Heart right ventricle (tissue), 16 donors: ENCODE results near the gene LMTK2. TPM values are rescaled to one million over a fixed set of nuclear protein-coding genes. Genes with fewer than 3 reads are reported as not detected.

ENCODE experiments used
- ATAC-seq, 8 donors: fragments of 200-7000 bp; cut with Tn5 transposase; one replicate each; pipeline ENCODE4 v1.9.1; 2020; ENCODE audit warnings: mild to moderate bottlenecking in 8 of 8, moderate library complexity in 8 of 8, moderate number of reproducible peaks in 1 of 8
- DNase-seq, 2 donors: peaks; one replicate each; pipeline ENCODE4 v3.0.0-alpha.2; 2020
- H3K27ac ChIP-seq, 10 donors: fragments of 200-600 bp; sonication (generic) in 2 of 10; one replicate each; pipeline versions ENCODE4 v1.5.0 to v1.8.0; 2020 to 2022; ENCODE audit warnings: mild to moderate bottlenecking in 3 of 10
- H3K27me3 ChIP-seq, 7 donors: fragments of 200-600 bp; one replicate each; pipeline ENCODE4 v1.8.0; 2021 to 2022; ENCODE audit warnings: mild to moderate bottlenecking in 2 of 7
- H3K36me3 ChIP-seq, 9 donors: fragments of 200-600 bp; sonication (generic) in 1 of 9; one replicate each; pipeline versions ENCODE4 v1.5.0 to v1.8.0; 2020 to 2022; ENCODE audit warnings: mild to moderate bottlenecking in 2 of 9
- H3K4me1 ChIP-seq, 9 donors: fragments of 200-600 bp; sonication (generic) in 1 of 9; one replicate each; pipeline versions ENCODE4 v1.5.0 to v1.8.0; 2020 to 2022; ENCODE audit warnings: mild to moderate bottlenecking in 4 of 9
- H3K4me3 ChIP-seq, 10 donors: fragments of 200-600 bp; sonication (generic) in 2 of 10; one replicate each; pipeline versions ENCODE4 v1.5.0 to v1.8.0; 2020 to 2022; ENCODE audit warnings: mild to moderate bottlenecking in 7 of 10, moderate library complexity in 2 of 10
- H3K9me3 ChIP-seq, 11 donors: fragments of 200-600 bp in 10 of 11; sonication (generic) in 2 of 11; one replicate each; pipeline versions ENCODE4 v1.5.0 to v1.8.0; 2013 to 2022; ENCODE audit warnings: mild to moderate bottlenecking in 2 of 11, control low read depth in 1 of 11, moderate library complexity in 1 of 11
- WGBS, 2 donors: extraction: QIAGEN DNeasy Blood & Tissue Kit; methylation state at CpG; one replicate each; pipeline ENCODE4 v1.1.7; 2013; ENCODE audit warnings: inconsistent platforms in 1 of 2; 5-methylcytosine and 5-hydroxymethylcytosine counted together
- intact Hi-C, 10 donors: fragments of 100-400 bp; cut with DNase I; formaldehyde crosslinking; loops; one replicate each; pipeline versions ENCODE4 v1.11.1 to v1.14.2; 2022
- polyA plus RNA-seq, 2 donors: library from polyadenylated mRNA; stranded (reverse); fragments of 200-250 nt; gene quantifications; one replicate each; pipeline ENCODE4 v1.2.3, GENCODE V29; 2013
- total RNA-seq, 10 donors: library from RNA; stranded (reverse); fragmentation: NEBNext Ultra II Directional in 3 of 10; extraction: Animal tissue kit (Norgen Biotek cat#: 25700) in 3 of 10; gene quantifications; one replicate each; pipeline versions ENCODE4 v1.2.1 to v1.2.4, GENCODE V29; 2021 to 2023
- TF ChIP-seq, protein P1 (sequence below), 9 donors: fragments of 200-600 bp; sonication (generic) in 2 of 9; IDR thresholded peaks; one replicate each; pipeline versions ENCODE4 v1.5.0 to v1.8.0; 2021 to 2022; ENCODE audit warnings: antibody characterized with exemption in 9 of 9, mild to moderate bottlenecking in 5 of 9, moderate library complexity in 1 of 9
- donor health status: Arrhythmogenic right ventricular cardiomyopathy.
- donor health status: ischemic (EF 13 %, LVEDD 7.1; RV severe dilation, severe dysfunction).
- donor health status: healthy with polysubstance abuse.
- donor health status: DM: no; HTN: yes; CAD: no.
- donor health status: DM: no; HTN: no; CAD: no.
- donor health status: ischemic (EF 25% LVEDD 6.9; RV normal size, moderate dysfunction).
- donor health status: ischemic (EF 25% LVEDD 5.7; RV mildly dilated, moderate dysfunction).
- donor health status: healthy.
- donor health status: DM: yes; HTN: yes; CAD: no.
- donor health status: Ischemic cardiomyopathy.
- donor health status: ischemic (EF 35%, LVEDD 5.7; RV mildly dilated, moderate dysfunction).
- donor health status: nonischemic (EF 11% LVEDD 7.7; RV severe dilation, severe dysfunction).
- donor health status: DM: yes; HTN: yes; CAD: no.
- donor health status: PGD.
- donor health status: ischemic (EF 29% LVEDD 5.4; RV normal size, mild dysfunction).
- donor health status: nonischemic (EF 23%, LVEDD 6.1; RV moderate dilation, normal function).

Gene LMTK2
- total and polyA plus RNA-seq, 12 donors, result 2.9 to 50.2 (median 27.0) TPM

DNA sequence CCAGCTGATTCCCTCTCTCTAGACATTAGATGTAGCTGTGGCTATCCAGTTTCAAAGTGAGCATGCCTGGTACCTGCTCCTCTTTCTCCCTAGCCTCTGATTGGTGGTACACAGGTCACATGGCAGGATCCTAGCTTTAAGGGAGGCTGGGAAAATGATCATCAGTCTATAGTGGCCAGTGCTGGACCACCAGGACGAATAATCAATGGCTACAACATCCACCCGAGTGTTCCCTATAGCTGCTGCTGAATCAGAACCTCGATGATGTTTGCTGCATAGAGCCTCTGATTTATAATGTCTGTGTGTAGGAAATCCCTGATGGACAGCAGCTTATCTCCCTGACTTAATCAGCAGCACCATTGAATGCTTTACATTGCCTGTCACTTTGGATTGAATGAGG lies 28.9 kb upstream of the LMTK2 start:
- ATAC-seq (no peak), DNase-seq (no peak)
- intact Hi-C loops, result no loop called here
- Histone ChIP-seq H3K4me3 (no peak overlapping the region), H3K27ac (no peak overlapping the region), H3K9me3 (peaks cover 0 to 6% (median 0%) of the 10 kb centered on the region in 11 donors), H3K4me1 (no peaks in the 10 kb centered on the region), H3K36me3 (no peaks in the 10 kb centered on the region), H3K27me3 (peaks cover 0 to 12% (median 0%) of the 10 kb centered on the region in 7 donors)
- 73 to 78% methylated on average over 3 of the region's 3 CpGs for WGBS, 2 donors
- TF ChIP-seq, protein P1, sequence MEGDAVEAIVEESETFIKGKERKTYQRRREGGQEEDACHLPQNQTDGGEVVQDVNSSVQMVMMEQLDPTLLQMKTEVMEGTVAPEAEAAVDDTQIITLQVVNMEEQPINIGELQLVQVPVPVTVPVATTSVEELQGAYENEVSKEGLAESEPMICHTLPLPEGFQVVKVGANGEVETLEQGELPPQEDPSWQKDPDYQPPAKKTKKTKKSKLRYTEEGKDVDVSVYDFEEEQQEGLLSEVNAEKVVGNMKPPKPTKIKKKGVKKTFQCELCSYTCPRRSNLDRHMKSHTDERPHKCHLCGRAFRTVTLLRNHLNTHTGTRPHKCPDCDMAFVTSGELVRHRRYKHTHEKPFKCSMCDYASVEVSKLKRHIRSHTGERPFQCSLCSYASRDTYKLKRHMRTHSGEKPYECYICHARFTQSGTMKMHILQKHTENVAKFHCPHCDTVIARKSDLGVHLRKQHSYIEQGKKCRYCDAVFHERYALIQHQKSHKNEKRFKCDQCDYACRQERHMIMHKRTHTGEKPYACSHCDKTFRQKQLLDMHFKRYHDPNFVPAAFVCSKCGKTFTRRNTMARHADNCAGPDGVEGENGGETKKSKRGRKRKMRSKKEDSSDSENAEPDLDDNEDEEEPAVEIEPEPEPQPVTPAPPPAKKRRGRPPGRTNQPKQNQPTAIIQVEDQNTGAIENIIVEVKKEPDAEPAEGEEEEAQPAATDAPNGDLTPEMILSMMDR (IDR thresholded peaks at IDR 0.05), result no peak

DNA sequence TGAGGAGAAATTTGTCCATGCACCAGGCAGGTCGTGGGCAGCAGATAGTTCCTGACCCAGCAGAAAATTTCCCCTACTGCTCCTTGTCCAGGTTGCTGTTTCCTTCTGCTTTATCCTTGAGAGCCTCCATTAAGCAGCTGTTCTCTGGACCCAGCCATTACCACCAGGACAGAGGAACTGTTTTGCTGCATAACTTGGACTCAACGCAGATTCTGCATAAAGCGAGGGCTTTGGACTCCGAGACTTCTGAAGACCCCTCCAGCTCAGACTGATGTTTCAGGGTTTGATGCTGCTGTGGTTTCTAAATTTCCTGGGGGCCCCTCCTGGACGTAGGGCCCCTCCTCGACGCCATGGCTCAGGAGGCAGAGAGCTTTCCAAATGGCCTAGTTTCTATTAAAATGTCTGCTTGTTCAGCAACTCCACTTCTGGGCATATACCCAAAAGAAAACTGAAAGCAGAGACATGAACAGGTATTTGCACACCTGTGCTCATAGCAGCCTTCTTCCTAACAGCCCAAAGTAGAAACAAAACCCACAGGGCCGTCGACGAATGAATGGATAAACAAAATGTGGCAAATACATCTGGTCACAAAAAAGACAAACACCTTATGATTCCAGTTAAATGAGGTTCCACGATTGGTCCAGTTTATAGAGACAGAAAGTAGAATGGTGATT lies 28.3 kb upstream of the LMTK2 start:
- Histone ChIP-seq H3K4me3 (no peak overlapping the region), H3K4me1 (no peaks in the 10 kb centered on the region), H3K27me3 (peaks cover 0 to 12% (median 0%) of the 10 kb centered on the region in 7 donors), H3K36me3 (no peaks in the 10 kb centered on the region), H3K9me3 (peaks cover 0 to 6% (median 0%) of the 10 kb centered on the region in 11 donors), H3K27ac (no peak overlapping the region)
- TF ChIP-seq, protein P1 (IDR thresholded peaks at IDR 0.05), result no peak
- no peak for DNase-seq
- no peak for ATAC-seq
- 68 to 81% methylated on average over 11 of the region's 11 CpGs for WGBS, 2 donors
- intact Hi-C loops, result no loop called here

DNA sequence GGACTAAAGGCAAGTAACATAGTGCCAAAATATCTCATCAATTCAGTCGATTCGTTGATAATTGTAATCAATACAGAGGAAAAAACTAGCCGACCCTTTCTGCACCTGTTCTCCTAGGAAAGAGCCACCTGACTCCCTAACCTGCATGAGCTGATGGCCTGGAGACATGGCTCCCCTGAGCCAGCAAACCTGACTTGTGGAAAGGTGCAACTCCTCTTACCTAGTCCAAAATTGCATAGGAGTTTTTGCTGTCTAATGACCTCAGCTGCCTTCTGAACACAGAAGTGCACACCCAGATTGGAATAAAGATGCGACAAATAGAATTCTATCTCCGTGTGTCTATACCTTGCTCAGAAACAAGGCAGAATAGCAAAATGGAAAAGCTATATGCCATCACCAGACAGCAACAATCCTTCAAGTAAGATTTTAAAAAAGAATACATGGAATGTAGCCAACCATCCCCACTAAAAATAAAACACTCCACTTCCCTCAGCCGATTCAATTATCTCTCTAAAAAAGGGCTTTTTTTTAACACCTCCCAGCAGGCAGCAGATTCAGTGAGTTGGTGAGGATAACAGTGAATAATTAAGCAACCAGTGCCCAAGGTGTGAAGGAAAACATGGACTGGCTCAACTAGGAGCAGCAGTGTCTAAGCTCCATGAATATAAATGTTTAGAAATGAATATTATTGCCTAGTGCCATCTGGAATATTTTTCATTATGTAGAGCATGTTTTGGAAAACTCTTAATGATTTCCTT lies 26.6 kb upstream of the LMTK2 start:
- no peaks in the 10 kb centered on the region for H3K36me3 ChIP-seq
- H3K4me1 ChIP-seq, result no peaks in the 10 kb centered on the region
- DNase-seq (no peak), ATAC-seq (no peak)
- no peak overlapping the region for H3K4me3 ChIP-seq
- WGBS, 2 donors, result 51% methylated on average over 6 of the region's 6 CpGs
- no peak overlapping the region for H3K27ac ChIP-seq
- H3K9me3 ChIP-seq, result peaks cover 0 to 3% (median 0%) of the 10 kb centered on the region in 11 donors
- intact Hi-C loops, result no loop called here
- peaks cover 0 to 18% (median 0%) of the 10 kb centered on the region in 7 donors for H3K27me3 ChIP-seq
- TF ChIP-seq, protein P1 (IDR thresholded peaks at IDR 0.05), result no peak

DNA sequence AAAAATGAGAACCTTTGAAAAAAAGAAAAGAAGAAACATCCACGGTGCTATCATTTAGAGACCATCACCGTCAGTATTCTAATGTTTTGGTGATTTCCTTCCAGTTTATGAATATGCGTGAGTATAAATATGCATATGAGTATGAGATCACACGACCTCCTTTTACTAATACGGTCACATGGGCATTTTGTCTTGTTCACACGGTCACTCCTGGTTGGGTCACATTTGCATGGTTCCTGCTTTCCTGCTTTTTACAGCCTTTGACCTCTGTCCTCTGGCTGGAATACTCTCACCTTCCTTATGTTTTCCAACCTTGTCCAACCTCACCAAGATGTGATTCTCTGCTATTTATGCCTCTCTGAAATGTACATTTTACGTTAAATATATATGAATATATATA lies 25.3 kb upstream of the LMTK2 start:
- intact Hi-C loops, result no loop called here
- WGBS, 2 donors, result 78 to 80% methylated on average over 7 of the region's 7 CpGs
- H3K9me3 ChIP-seq, result no peaks in the 10 kb centered on the region

More for the DNA sequence above, 25.3 kb upstream of the LMTK2 start:
- TF ChIP-seq, protein P1 (IDR thresholded peaks at IDR 0.05), result no peak
- no peak overlapping the region for H3K27ac ChIP-seq
- ATAC-seq, result no peak
- no peak overlapping the region for H3K4me3 ChIP-seq
- H3K36me3 ChIP-seq, result no peaks in the 10 kb centered on the region
- no peak for DNase-seq
- H3K4me1 ChIP-seq, result no peaks in the 10 kb centered on the region
- H3K27me3 ChIP-seq, result peaks cover 0 to 24% (median 0%) of the 10 kb centered on the region in 7 donors
